LHCN-M2 (cell line): Measurements from ENCODE around the gene MBD3L5. TPM values are rescaled to one million over a fixed set of nuclear protein-coding genes. Genes with fewer than 3 reads are reported as not detected.
"Not testable (repeated sequence)": the region's sequence is repeated elsewhere in the genome, so short reads cannot be mapped to it uniquely, and the experiment has no call there.

Experiments used
- DNase-seq: peaks from one replicate; pipeline ENCODE4 v3.0.0-alpha.2; 2012; ENCODE audit warnings: low read depth
- polyA plus RNA-seq: library from polyadenylated mRNA; unstranded; fragments of >200 nt; gene quantifications from one replicate; pipeline ENCODE4 v1.2.1, GENCODE V29; 2012; ENCODE audit warnings: missing spikeins
- total RNA-seq: library from RNA; depleted of rRNA; stranded (reverse); fragments of >200 nt; gene quantifications from 2 replicates; pipeline ENCODE4 v1.2.3, GENCODE V29; 2014; rRNA removed

The MBD3L5 gene
- total RNA-seq: not detected in 2 replicates
- not detected for polyA plus RNA-seq

DNA sequence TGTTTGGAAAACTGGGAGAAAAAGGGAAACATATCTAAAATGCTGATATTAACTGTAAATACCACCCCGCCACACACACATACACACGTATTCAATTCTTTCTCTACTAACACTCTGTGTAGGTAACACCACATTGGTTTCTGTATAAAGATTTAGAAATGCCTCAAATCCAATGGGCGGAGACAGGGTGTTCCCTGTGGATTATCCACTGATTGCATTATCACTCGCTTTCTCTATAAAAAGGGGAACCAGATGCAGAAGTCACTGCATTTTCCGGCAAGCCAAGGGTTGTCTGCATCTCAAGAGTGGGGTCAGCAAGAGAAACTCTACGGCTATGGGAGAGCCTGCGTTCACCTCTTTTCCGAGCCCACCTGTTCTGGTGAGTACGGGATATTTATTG is at the start of gene MBD3L5:
Gene MBD3L5, plus strand, starts transcription at position 301 of the 400 bp plus-strand sequence. Its CDS starts 34 bp downstream, at position 335.
- not testable (repeated sequence) for DNase-seq

DNA sequence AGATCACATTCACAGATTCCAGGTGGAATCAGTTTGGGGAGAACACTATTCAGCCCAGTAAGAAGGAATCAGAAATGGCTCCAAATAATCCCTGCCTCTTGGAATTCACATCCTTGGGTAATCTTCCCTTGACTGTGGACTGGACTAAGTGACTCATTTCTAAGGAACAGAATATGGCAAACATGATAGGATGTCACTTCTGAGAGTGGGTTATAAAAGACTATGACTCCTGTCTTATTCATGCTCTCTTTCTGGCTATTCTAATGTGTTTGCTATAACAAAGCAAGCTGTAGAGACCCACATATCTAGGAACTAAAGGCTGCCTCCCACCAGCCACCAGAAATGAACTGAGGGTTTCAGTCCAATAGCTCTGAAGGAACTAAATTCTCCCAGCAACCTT is 46.9 kb upstream of the MBD3L5 start:
- DNase-seq: no peak

DNA sequence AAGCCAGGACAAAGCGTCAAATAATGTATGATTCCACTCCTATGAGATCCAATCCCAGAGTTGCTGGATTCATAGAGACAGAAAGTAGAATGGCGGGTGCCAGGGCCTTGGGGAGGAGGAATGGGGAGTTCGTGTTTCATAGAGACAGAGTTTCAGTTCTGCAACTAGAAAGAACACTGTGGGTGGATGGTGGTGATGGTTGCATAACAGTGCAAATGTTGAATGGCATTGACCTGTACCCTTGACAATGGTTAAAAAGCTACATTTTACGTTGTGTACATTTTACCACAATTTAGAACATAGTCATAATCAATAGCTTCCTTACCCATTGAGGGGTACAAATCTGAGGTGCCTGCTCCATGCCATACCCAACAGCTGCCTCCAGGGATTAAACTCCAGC is 42.5 kb upstream of the MBD3L5 start:
- DNase-seq: no peak

DNA sequence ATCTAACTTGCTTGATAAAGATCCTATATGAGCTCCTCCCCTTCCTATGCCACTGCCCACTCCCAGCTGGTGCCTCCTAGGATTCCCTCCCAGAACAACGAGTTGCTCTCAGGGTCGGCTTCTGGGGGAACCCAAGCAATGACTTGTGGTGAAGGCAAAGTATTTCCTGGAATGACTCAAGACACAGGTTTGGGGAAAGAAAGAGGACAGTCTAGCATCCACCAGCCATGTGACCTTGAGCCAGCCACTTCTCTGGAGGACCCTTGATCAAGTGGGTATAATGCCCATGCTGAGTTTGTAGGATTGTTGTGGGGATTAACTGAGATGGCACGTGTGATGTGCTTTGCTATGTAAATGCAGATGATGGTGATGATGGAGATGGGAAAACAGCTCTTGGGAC is 42.1 kb upstream of the MBD3L5 start:
- DNase-seq: no peak

DNA sequence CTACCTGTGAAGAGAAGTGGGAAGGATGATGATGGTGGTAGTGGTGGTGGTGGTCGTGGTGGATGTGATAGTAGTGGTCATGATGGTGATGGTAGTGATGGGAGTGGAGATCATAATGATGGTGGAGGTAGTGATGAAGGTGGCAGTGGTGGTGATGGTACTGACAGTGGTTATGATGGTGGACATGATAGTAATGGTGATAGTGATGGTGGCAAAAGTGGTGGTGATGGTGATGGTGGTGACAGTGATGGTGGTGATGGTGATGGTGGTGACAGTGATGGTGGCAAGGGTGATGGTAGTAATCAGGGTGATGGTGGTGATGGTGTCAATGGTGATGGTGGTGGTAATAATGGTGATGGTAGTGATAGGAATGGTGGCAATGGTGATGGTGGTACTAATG is 35.3 kb upstream of the MBD3L5 start:
- DNase-seq: no peak

DNA sequence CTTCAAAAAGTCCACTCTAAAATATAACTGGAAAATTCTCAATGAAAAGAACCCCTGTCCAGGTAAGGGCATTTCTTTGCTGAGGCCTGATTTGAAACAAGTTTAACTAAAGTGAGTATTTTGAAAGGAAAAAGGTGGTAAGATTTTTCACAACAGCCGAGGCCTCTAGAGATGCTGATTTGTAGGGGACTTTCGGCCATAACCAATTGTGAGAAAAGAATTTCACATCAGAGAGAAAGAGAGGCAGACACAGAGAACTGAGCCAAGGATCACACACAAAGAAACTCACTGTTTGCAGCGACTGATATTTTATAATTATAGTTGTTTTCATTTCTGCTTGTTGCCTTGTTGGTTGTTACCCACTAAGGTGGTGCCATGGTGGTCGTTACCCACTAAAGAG is 33.6 kb upstream of the MBD3L5 start:
- DNase-seq: no peak

DNA sequence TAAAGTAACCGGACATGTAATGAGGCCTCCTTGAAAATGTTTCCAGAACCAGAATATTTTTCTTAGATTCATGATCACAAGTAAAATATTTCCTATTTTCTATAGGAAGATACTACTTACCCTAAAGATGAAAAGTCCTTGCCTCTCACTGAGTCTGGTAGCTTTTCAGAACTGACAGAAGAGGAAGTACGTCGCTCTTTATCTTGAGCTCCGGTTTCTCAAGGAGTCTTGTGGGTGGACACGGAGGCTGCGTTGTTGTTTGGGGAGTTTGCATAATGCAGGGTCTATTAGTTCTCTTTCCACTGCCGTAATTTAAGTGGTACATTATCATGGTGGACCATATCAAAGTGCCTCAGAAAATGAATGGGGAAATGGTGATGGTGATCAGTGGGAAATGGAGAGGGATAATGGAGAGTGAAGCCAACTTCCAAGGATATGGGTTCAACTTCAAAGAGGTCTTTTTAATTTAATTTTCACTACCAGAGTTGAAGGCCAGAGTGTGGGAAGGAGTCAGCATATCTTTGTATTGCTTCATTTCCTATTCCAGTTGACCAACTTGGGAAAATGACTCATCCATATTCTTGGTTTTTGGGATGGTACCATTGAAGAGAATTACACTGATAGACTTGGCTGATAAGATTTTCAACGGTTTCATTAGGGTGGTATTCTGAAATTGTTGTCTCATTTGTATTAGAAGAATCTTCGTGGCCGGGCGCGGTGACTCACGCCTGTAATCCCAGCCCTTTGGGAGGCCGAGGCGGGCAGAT is 32.5 kb upstream of the MBD3L5 start:
- DNase-seq: peak; percentile 3

DNA sequence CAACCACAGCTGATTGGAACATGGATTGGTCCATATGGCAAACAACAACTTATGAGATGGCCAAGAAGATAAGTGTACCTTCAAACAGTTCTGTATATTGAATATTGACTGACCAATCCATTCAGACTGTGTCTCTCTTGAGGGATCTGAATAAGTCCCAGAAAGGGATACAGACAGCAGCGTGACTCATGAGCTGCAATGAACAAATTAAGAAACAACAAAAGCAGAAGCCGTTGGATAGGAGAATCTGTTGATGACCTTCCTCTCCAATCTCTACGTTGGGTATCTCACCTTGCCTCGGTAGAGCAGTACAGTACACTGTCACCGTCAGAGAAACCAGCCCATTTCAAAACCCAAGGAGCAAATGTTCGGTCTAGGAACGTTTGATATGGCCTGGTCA is 30.4 kb upstream of the MBD3L5 start:
- DNase-seq: no peak

DNA sequence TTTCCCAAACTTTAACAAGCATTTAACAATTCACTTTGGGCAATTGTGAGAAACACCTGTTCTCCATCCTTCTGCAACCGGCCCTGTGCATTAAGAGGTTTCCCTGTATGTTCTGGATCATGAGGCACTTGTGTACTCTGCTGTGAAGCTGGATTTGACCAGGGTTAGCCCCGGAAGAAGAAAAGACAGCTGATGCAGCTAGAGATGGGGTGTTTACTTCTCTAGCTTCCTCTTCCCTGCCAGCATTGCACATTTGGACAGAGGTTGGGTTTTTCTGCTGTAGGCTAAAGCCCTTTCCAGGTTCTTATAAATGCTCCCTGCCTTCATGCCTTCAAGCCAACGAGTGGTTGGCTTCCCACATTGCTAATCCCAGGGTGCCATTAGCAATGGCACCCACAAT is 30.0 kb upstream of the MBD3L5 start:
- DNase-seq: no peak

DNA sequence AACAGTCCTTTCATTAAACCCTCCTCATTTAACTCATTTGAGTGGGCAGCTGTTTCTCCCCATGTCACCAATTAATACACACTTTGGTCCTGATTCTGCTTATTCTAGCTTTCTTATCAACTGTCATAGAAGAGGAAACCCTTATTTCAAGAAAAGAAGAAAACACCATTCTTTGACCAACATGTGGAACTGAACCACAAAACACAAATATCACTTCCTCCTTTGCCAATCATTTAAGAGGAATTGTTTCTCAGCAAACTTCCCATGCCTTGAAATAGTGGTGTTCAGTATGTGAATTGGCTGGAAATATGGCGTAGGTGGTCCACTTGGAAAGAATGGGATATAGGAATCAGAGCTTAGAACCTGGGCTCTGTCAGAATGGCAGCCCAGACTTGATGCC is 29.6 kb upstream of the MBD3L5 start:
- DNase-seq: no peak

DNA sequence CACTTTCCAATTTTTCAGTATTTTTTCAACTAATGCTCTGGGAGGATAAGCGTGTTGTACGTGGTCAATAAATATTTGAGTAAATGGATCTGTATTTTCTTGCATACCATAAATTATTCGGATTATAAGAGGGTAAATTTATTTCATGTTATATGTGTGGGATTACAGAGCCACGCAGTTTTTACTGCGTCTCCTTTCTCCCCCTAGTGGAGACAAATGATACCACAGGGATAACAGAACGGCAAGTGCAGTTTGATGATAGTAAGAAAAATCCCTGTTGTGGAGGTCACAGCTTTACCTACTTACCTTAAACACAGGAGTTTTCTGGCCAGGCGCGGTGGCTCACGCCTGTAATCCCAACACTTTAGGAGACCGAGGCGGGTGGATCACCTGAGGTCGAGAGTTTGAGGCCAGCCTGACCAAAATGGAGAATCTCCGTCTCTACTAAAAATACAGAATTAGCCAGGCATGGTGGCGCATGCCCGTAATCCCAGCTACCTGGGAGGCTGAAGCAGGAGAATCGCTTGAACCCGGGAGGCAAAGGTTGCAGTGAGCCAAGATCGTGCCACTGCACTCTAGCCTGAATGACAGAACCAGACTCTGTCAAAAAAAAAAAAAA is 26.0 kb upstream of the MBD3L5 start:
- DNase-seq: peak; percentile 21

DNA sequence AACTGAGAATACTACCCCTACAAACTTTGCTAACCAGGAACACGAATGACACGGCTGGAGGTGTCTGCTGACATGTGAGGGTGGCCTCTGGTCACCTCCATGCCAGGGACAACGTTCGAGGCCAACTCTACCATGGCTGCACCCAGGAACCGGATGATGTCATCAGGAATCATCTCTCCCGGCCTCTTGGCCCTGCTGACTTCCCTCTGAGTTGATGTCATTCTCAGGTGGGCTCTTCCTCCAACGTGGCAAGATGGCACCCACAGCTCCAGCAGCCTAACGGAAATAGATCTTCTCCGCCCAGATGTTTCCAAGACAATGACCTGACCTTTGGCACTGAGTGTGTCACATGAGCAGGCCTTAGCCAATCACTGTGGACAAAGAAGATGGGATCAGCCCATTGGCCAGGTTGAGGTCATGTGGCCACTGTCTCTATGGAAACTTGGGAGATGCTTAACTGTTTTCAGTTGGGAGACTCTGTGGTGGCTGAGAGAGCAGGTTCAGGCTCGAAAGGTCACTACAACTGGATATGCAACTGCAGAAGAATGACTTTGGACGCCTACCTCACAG is 24.2 kb upstream of the MBD3L5 start:
- DNase-seq: no peak

DNA sequence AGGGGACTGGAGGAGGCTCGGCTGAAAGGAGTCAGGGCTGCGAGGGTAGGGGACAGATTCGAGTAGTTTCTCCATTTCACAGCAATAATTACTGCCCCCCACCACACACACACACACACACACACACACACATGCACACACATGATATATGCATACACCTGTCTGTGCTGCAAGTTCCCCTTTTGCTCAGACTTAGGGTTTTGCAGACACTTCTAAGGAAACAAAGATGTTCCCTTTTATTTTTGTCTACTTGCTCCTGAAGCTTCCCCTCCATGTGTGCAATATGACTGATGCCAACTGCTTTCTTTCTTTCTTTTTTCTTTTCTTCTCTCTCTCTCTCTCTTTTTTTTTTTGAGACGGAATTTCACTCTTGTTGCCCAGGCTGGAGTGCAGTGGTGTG is 22.5 kb upstream of the MBD3L5 start:
- no peak for DNase-seq

DNA sequence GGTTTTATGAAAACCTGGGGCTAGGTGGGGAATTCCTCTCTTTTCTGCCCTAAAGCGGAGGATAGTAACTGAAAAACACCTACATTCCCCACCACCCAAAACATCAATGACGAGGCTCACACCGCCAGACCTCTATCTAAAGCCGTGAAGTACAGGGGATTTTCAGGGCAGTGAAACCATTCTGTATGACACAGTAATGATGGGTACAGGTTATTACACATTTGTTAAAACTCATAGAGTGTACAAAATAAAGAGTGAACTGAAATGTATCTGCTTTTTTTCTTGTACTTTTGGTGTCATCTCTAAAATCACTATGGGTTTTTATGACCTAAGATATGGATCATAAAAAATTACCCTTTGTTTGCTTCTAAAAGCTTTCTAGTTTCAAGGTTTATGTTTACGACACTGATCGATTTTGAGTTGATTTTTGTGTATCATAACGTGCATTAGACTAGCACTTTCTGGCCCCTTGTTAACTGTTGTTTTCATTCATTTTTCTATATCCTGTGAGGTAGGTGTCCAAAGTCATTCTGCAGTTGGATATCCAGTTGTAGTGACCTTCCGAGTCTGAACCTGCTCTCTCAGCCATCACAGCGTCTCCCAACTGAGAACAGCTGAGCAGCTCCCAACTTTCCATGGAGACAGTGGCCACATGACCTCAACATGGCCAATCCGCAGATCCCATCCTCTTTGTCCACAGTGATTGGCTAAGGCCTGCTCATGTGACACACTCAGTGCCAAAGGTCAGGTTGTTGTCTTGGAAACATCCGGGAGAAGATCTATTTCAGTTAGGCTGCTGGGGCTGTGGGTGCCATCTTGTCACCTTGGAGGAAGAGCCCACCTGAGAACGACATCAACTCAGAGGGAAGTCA is 19.4 kb upstream of the MBD3L5 start:
- no peak for DNase-seq

DNA sequence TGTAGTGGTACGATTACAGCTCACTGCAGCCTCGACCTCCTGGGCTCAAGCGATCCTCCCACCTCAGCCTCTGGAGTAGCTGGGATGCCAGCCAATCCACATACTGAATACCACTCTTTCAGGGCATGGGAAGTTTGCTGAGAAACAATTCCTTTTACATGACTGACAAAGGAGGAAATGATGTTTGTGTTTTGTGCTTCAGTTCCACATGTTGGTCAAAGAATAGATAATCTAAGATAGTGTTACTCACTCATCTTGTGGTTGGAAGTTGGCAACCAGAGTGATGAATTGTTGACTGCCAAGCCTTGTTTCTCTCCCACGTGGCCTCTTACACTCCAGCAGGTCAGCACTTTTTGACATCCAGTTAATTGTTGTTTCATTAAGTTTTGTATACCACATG is 16.7 kb upstream of the MBD3L5 start:
- DNase-seq: peak; percentile 24

DNA sequence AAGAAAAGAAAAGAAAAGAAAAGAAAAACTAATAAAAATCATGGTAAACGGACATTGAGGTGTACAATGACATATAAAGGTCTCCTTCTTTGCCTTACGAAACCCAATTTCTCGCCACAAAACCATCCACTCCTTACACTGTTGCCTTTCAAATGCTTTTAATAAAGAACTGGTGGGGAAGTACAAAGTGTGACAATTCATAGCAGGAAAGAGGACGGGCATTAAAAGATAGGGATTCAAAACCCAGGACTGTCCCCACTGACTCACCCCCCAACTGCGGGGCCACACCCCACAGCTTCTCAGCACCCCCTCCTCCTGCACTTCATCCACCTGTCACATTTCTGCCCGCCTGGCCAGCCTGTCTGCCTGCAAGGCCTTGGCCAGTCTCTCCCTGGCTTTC is 11.6 kb upstream of the MBD3L5 start:
- no peak for DNase-seq

DNA sequence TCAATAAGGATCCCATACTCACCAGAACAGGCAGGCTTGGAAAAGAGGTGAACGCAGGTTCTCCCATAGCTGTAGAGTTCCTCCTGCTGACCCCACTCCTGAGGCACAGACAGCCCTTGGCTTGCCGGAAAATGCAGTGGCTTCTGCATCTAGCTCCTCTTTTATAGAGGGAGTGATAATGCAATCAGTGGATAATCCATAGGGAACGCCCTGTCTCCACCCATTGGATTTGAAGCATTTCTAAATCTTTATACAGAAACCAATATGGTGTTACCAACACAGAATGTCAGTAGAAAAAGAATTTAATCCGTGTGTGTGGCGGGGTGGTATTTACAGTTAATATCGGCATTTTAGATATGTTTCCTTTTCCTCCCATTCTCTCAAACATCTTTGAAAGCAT is 9.0 kb upstream of the MBD3L5 start, which contains the start of gene MBD3L2B:
Gene MBD3L2B, minus strand, starts transcription at position 101 of the 400 bp plus-strand sequence. Its CDS starts 34 bp downstream, at position 67.
- DNase-seq: not testable (repeated sequence)

DNA sequence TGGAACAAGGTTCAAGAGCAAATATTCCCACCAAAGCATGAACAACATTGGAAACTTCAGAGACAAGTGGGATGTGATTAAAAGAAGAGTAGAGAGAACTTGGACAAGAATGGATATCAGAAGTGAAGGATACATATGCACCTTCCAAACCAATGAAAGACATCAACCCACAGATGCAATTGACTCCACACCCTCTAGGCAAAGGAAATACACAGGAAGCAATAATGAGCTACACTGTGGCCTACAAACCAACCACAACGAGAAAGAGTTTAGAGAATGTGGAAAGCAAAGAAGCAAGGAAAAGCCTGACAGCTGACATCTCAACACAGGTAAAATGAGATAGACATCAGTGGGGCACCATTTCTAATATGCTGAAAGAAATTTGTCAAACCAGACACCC is 1.6 kb upstream of the MBD3L5 start:
- not testable (repeated sequence) for DNase-seq

DNA sequence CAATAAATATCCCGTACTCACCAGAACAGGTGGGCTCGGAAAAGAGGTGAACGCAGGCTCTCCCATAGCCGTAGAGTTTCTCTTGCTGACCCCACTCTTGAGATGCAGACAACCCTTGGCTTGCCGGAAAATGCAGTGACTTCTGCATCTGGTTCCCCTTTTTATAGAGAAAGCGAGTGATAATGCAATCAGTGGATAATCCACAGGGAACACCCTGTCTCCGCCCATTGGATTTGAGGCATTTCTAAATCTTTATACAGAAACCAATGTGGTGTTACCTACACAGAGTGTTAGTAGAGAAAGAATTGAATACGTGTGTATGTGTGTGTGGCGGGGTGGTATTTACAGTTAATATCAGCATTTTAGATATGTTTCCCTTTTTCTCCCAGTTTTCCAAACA is 9.7 kb downstream of the MBD3L5 start, which contains the start of gene MBD3L4:
Gene MBD3L4, minus strand, starts transcription at position 101 of the 400 bp plus-strand sequence. Its CDS starts 35 bp downstream, at position 66.
- DNase-seq: not testable (repeated sequence)

DNA sequence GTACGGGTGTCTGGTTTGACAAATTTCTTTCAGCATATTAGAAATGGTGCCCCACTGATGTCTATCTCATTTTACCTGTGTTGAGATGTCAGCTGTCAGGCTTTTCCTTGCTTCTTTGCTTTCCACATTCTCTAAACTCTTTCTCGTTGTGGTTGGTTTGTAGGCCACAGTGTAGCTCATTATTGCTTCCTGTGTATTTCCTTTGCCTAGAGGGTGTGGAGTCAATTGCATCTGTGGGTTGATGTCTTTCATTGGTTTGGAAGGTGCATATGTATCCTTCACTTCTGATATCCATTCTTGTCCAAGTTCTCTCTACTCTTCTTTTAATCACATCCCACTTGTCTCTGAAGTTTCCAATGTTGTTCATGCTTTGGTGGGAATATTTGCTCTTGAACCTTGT is 11.2 kb downstream of the MBD3L5 start:
- not testable (repeated sequence) for DNase-seq

DNA sequence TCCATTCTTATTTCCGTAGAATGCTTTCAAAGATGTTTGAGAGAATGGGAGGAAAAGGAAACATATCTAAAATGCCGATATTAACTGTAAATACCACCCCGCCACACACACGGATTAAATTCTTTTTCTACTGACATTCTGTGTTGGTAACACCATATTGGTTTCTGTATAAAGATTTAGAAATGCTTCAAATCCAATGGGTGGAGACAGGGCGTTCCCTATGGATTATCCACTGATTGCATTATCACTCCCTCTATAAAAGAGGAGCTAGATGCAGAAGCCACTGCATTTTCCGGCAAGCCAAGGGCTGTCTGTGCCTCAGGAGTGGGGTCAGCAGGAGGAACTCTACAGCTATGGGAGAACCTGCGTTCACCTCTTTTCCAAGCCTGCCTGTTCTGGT is 18.6 kb downstream of the MBD3L5 start, which contains the start of gene MBD3L2:
Gene MBD3L2, plus strand, starts transcription at position 301 of the 400 bp plus-strand sequence. Its CDS starts 53 bp downstream, at position 354.
- not testable (repeated sequence) for DNase-seq
